Ureter (tissue), 1 donor: Measurements from ENCODE around the gene TSPAN7. TPM values are rescaled to one million over a fixed set of nuclear protein-coding genes. Genes with fewer than 3 reads are reported as not detected.

Experiments used
- DNase-seq: peaks from one replicate; pipeline ENCODE4 v3.0.0-alpha.2; 2020; ENCODE audit warnings: low spot score
- total RNA-seq: library from RNA; stranded (reverse); gene quantifications from one replicate; pipeline ENCODE4 v1.2.4, GENCODE V29; 2023
- donor health status: DM: yes; HTN: yes; CAD: no.

TSPAN7 gene
- total RNA-seq, 1 donor from 2014 or later, result 47.0 TPM

- DNase-seq, result no peak
Measured at GRCh38 chrX:38682095-38682494, 120.8 kb downstream of the TSPAN7 start.

GRCh38 chrX:38692961-38693360 is 131.6 kb downstream of the TSPAN7 start:
- DNase-seq, result no peak

- no peak for DNase-seq
Measured at GRCh38 chrX:38694394-38694793, 133.1 kb downstream of the TSPAN7 start.

- DNase-seq, result no peak
Measured at GRCh38 chrX:38697461-38697860, 136.1 kb downstream of the TSPAN7 start.

- no peak for DNase-seq
Measured at GRCh38 chrX:38699121-38699520, 137.8 kb downstream of the TSPAN7 start.

GRCh38 chrX:38699696-38700095 is 138.4 kb downstream of the TSPAN7 start:
- no peak for DNase-seq

- DNase-seq, result no peak
Measured at GRCh38 chrX:38701073-38701472, 139.7 kb downstream of the TSPAN7 start.

- DNase-seq, result no peak
Measured at GRCh38 chrX:38704146-38704882, 143.0 kb downstream of the TSPAN7 start.

GRCh38 chrX:38717871-38718270 is 156.5 kb downstream of the TSPAN7 start:
- no peak for DNase-seq

GRCh38 chrX:38718311-38718710 is 157.0 kb downstream of the TSPAN7 start:
- DNase-seq, result no peak

GRCh38 chrX:38726612-38727011 is 165.3 kb downstream of the TSPAN7 start:
- no peak for DNase-seq

GRCh38 chrX:38727668-38728067 is 166.3 kb downstream of the TSPAN7 start:
- no peak for DNase-seq

GRCh38 chrX:38732866-38733265 is 171.5 kb downstream of the TSPAN7 start:
- no peak for DNase-seq

Other genes with a start within 250 kb of the TSPAN7 start
- 31.4 TPM for gene RPGR, start 234.0 kb upstream of the TSPAN7 start, total RNA-seq
- gene OTC, start 208.9 kb upstream of the TSPAN7 start, total RNA-seq, result not detected
- 66.4 TPM for gene MID1IP1, start 239.9 kb downstream of the TSPAN7 start, total RNA-seq